Body of pancreas (tissue), 4 donors: Measurements from ENCODE around the gene ELP4. TPM values are rescaled to one million over a fixed set of nuclear protein-coding genes. Genes with fewer than 3 reads are reported as not detected.

ENCODE experiments used
- ATAC-seq: fragments of 150-250 bp; one replicate; pipeline ENCODE4 v1.9.1; 2016
- DNase-seq, 4 donors: peaks; one replicate each; pipeline ENCODE4 v3.0.0-alpha.2; 2019
- H3K27ac ChIP-seq, 4 donors: fragments of 200-600 bp; sonication (generic); 1 replicate in 3 of 4; 2 replicates in 1 of 4; pipeline versions ENCODE4 v1.5.1 to v1.6.1; 2016 to 2019; ENCODE audit warnings: mild to moderate bottlenecking in 1 of 4, mixed read lengths in 1 of 4, moderate library complexity in 1 of 4
- H3K27me3 ChIP-seq, 2 donors: fragments of 200-600 bp; sonication (generic); one replicate each; pipeline ENCODE4 v1.6.0; 2016; ENCODE audit warnings: mild to moderate bottlenecking in 1 of 2
- H3K36me3 ChIP-seq, 2 donors: fragments of 200-600 bp; sonication (generic); replicated peaks in 1 of 2; 2 replicates each; pipeline ENCODE4 v1.5.1; 2016; ENCODE audit warnings: low read depth in 2 of 2; ENCODE audit not compliant: insufficient read depth in 1 of 2
- H3K4me1 ChIP-seq: fragments of 200-600 bp; sonication (generic); one replicate; pipeline ENCODE4 v1.6.0; 2016
- H3K4me3 ChIP-seq, 2 donors: fragments of 200-600 bp; sonication (generic); 1 replicate in 1 of 2; 2 replicates in 1 of 2; pipeline ENCODE4 v1.5.1; 2016 to 2019
- H3K9me3 ChIP-seq, 3 donors: fragments of 200-600 bp; sonication (generic); 1 replicate in 2 of 3; 2 replicates in 1 of 3; pipeline ENCODE4 v1.5.1; 2016
- CTCF ChIP-seq, 7 experiments: fragments of 450-650 bp in 4 of 7; fragments of 200-600 bp in 3 of 7; sonication (generic) in 3 of 7; IDR thresholded peaks; one replicate each; pipeline ENCODE4 v1.5.1; 2016 to 2019; ENCODE audit warnings: antibody characterized with exemption in 7 of 7
- POLR2A ChIP-seq, 3 donors: fragments of 450-650 bp; IDR thresholded peaks; one replicate each; pipeline ENCODE4 v1.6.1; 2016; ENCODE audit warnings: antibody characterized with exemption in 3 of 3, mild to moderate bottlenecking in 2 of 3
- WGBS, 2 donors: methylation state at CpG; one replicate each; pipeline ENCODE4 v1.1.5; 2017; 5-methylcytosine and 5-hydroxymethylcytosine counted together
- intact Hi-C: fragments of 100-400 bp; cut with DNase I; formaldehyde crosslinking; loops from one replicate; pipeline ENCODE4 v1.15.1; 2023
- total RNA-seq, 2 donors: library from RNA; depleted of rRNA; stranded (reverse); fragments of >200 nt; gene quantifications; one replicate each; pipeline ENCODE4 v1.1.0, GENCODE V29; 2016

ELP4 gene
- total RNA-seq, 2 donors from 2014 or later: 20.2 to 33.3 TPM

- no peaks in the 10 kb centered on the region for H3K36me3 ChIP-seq
- intact Hi-C loops: no loop called here
Measured at GRCh38 chr11:31819621-31820437, 310.3 kb downstream of the ELP4 start.

GRCh38 chr11:31820438-31820818 lies 310.9 kb downstream of the ELP4 start:
- Histone ChIP-seq H3K36me3 (no peaks in the 10 kb centered on the region), H3K9me3 (no peaks in the 10 kb centered on the region), H3K27me3 (peaks cover 0 to 61% of the 10 kb centered on the region in 2 donors), H3K4me1 (peaks cover 38% of the 10 kb centered on the region), H3K4me3 (no peak overlapping the region), H3K27ac (no peak overlapping the region)
- TF ChIP-seq CTCF (IDR thresholded peaks at IDR 0.05): no peak
- TF ChIP-seq POLR2A (IDR thresholded peaks at IDR 0.05): no peak
- 15 to 19% methylated on average over 11 to 15 of the region's 15 CpGs for WGBS, 2 donors
- intact Hi-C loops: no loop called here
- ATAC-seq: no peak
- no peak for DNase-seq

More at GRCh38 chr11:31819621-31820437, 310.3 kb downstream of the ELP4 start:
- 14 to 24% methylated on average over 12 to 55 of the region's 55 CpGs for WGBS, 2 donors
- no peak overlapping the region for H3K27ac ChIP-seq
- TF ChIP-seq POLR2A (IDR thresholded peaks at IDR 0.05): peak in 1 of 3 donors; percentile 42
- no peak for TF ChIP-seq CTCF (IDR thresholded peaks at IDR 0.05)
- peaks cover 38% of the 10 kb centered on the region for H3K4me1 ChIP-seq
- no peaks in the 10 kb centered on the region for H3K9me3 ChIP-seq
- ATAC-seq: no peak
- peak in 2 of 4 donors; percentile 46 to 54 for DNase-seq
- H3K27me3 ChIP-seq: peaks cover 0 to 60% of the 10 kb centered on the region in 2 donors
- no peak overlapping the region for H3K4me3 ChIP-seq

GRCh38 chr11:31821235-31821764 lies 311.7 kb downstream of the ELP4 start:
- Histone ChIP-seq H3K27me3 (peaks cover 0 to 61% of the 10 kb centered on the region in 2 donors), H3K27ac (no peak overlapping the region), H3K9me3 (no peaks in the 10 kb centered on the region), H3K36me3 (no peaks in the 10 kb centered on the region), H3K4me3 (no peak overlapping the region), H3K4me1 (peaks cover 31% of the 10 kb centered on the region)
- no peak for DNase-seq
- WGBS, 2 donors: 11 to 21% methylated on average over 5 of the region's 5 CpGs
- TF ChIP-seq POLR2A (IDR thresholded peaks at IDR 0.05) (no peak), CTCF (IDR thresholded peaks at IDR 0.05) (no peak)
- intact Hi-C loops: no loop called here
- ATAC-seq: no peak

- 22 to 23% methylated on average over 8 of the region's 8 CpGs for WGBS, 2 donors
- no peak for TF ChIP-seq POLR2A (IDR thresholded peaks at IDR 0.05)
- no peak for TF ChIP-seq CTCF (IDR thresholded peaks at IDR 0.05)
- ATAC-seq (no peak), DNase-seq (no peak)
- Histone ChIP-seq H3K9me3 (no peaks in the 10 kb centered on the region), H3K4me3 (no peak overlapping the region), H3K27me3 (peaks cover 0 to 61% of the 10 kb centered on the region in 2 donors), H3K4me1 (peaks cover 28% of the 10 kb centered on the region), H3K36me3 (no peaks in the 10 kb centered on the region), H3K27ac (no peak overlapping the region)
- intact Hi-C loops: no loop called here
Measured at GRCh38 chr11:31821766-31822165, 312.2 kb downstream of the ELP4 start.
